ENCODE results near the gene PRPF6. TPM values are rescaled to one million over a fixed set of nuclear protein-coding genes. Genes with fewer than 3 reads are reported as not detected.

PRPF6 gene
- total and polyA plus RNA-seq, 2 of the 13 experiments (the other 11 are each of a cell fraction or from before 2014, with no cell fraction given): 63.7 to 101 TPM

- TF ChIP-seq ZNF362 (CRISPR knock-in tag; IDR thresholded peaks at IDR 0.05; ENCODE audit: borderline replicate concordance) (no peak; the same call in 1 of the 2 replicates), TIGD3 (CRISPR knock-in tag; IDR thresholded peaks at IDR 0.05; ENCODE audit: borderline replicate concordance) (no peak), ZNF431 (CRISPR knock-in tag; IDR thresholded peaks at IDR 0.05; ENCODE audit: borderline replicate concordance, low read depth) (peak; percentile 90), PAX8 (CRISPR knock-in tag; IDR thresholded peaks at IDR 0.05; ENCODE audit: borderline replicate concordance) (no peak), ZNF484 (CRISPR knock-in tag; IDR thresholded peaks at IDR 0.05; ENCODE audit: borderline replicate concordance, low read depth) (0 out of 2 replicates have a peak, but pooled peaks have one; percentile 89), KDM5A (IDR thresholded peaks at IDR 0.05; ENCODE audit: borderline replicate concordance, low read length) (peak; percentile 41; the same call in 1 of the 2 replicates), SSRP1 (CRISPR knock-in tag; IDR thresholded peaks at IDR 0.05) (peak; percentile 68; the same call in 1 of the 2 replicates), ZBTB37 (CRISPR knock-in tag; IDR thresholded peaks at IDR 0.05) (0 out of 2 replicates have a peak, but pooled peaks have one; percentile 41), PBX3 (CRISPR knock-in tag; IDR thresholded peaks at IDR 0.05; ENCODE audit: borderline replicate concordance) (no peak; the same call in 1 of the 2 replicates), ZNF513 (CRISPR knock-in tag; conservative IDR thresholded peaks at IDR 0.05) (peak; percentile 100), TEF (CRISPR knock-in tag; IDR thresholded peaks at IDR 0.05) (no peak; the same call in 1 of the 2 replicates), THAP9 (CRISPR knock-in tag; IDR thresholded peaks at IDR 0.05; ENCODE audit: borderline replicate concordance) (peak; percentile 83; the same call in 1 of the 2 replicates), ZNF460 (CRISPR knock-in tag; IDR thresholded peaks at IDR 0.05; ENCODE audit: borderline replicate concordance) (0 out of 2 replicates have a peak, but pooled peaks have one; percentile 44), ZNF576 (CRISPR knock-in tag; IDR thresholded peaks at IDR 0.05) (peak; percentile 92; the same call in 1 of the 2 replicates), ZFP36L2 (CRISPR knock-in tag; IDR thresholded peaks at IDR 0.05) (peak; percentile 29; the same call in 1 of the 2 replicates)
Measured at GRCh38 chr20:64062596-64063388, 81.9 kb downstream of the PRPF6 start, which contains the start of gene TCEA2 (continued).

Data from HepG2 (cell line).